HEK293 (cell line): ENCODE measurements around the gene RNF126.

ENCODE experiments used
- CTCF ChIA-PET: fragments of 350-600 bp; formaldehyde crosslinking; extraction: SDS; loops from one replicate; lab custom pipeline; 2021; ENCODE audit warnings: antibody characterized with exemption; lab: Yijun Ruan, JAX
- POLR2A ChIA-PET: fragments of 300-600 bp; formaldehyde crosslinking; extraction: SDS; loops from one replicate; lab custom pipeline; 2020; ENCODE audit warnings: antibody characterized with exemption, inconsistent platforms; lab: Yijun Ruan, JAX
- H3K27ac ChIP-seq: fragments of 200-500 bp; sonication (Bioruptor generic); 2 replicates; pipeline ENCODE4 v1.5.1; 2014; ENCODE audit warnings: low read depth, low read length, control low read depth, inconsistent platforms; ENCODE audit errors: extremely low read depth
- H3K36me3 ChIP-seq, 2 experiments: fragments of 200-500 bp in 1 of 2; sonication (Bioruptor generic) in 1 of 2; 1 replicate in 1 of 2; 2 replicates in 1 of 2; pipeline ENCODE4 v1.5.1; 2014 to 2017; ENCODE audit warnings: inconsistent platforms in 2 of 2, low read length in 2 of 2; ENCODE audit not compliant: control insufficient read depth in 2 of 2, insufficient read depth in 1 of 2
- H3K4me1 ChIP-seq: fragments of 200-500 bp; sonication (Bioruptor generic); 2 replicates; pipeline ENCODE4 v1.5.1; 2014; ENCODE audit warnings: mild to moderate bottlenecking, low read length, inconsistent platforms; ENCODE audit not compliant: control insufficient read depth, insufficient read depth
- H3K4me3 ChIP-seq: 2 replicates; pipeline ENCODE4 v1.5.1; 2011; ENCODE audit warnings: low read depth, mild to moderate bottlenecking, control low read depth, low read length, moderate library complexity
- H3K9me3 ChIP-seq: fragments of 200-500 bp; sonication (Bioruptor generic); 2 replicates; pipeline ENCODE4 v1.5.1; 2014; ENCODE audit warnings: low read depth, low read length, inconsistent platforms; ENCODE audit not compliant: control insufficient read depth, insufficient read depth
- KLF7 ChIP-seq: fragments of 450-650 bp; formaldehyde crosslinking; IDR thresholded peaks from 2 replicates; pipeline ENCODE4 v1.5.1; 2016; ENCODE audit warnings: missing biosample characterization, missing genetic modification characterization, borderline replicate concordance
- MEIS1 ChIP-seq: sonication (generic); formaldehyde crosslinking; IDR thresholded peaks from 2 replicates; pipeline ENCODE4 v1.8.1; 2022; ENCODE audit warnings: missing genetic modification reagents, mild to moderate bottlenecking, borderline replicate concordance
- MZF1 ChIP-seq: fragments of 450-650 bp; formaldehyde crosslinking; IDR thresholded peaks from 2 replicates; pipeline ENCODE4 v1.5.1; 2017; ENCODE audit warnings: missing biosample characterization, missing genetic modification characterization, borderline replicate concordance
- REST ChIP-seq: fragments of 450-650 bp; formaldehyde crosslinking; IDR thresholded peaks from 2 replicates; pipeline ENCODE4 v1.5.1; 2016; ENCODE audit warnings: missing biosample characterization, missing genetic modification characterization
- SCRT1 ChIP-seq: fragments of 450-650 bp; formaldehyde crosslinking; IDR thresholded peaks from 2 replicates; pipeline ENCODE4 v1.5.1; 2016; ENCODE audit warnings: missing biosample characterization, missing genetic modification characterization, borderline replicate concordance
- SCRT2 ChIP-seq: fragments of 450-650 bp; formaldehyde crosslinking; IDR thresholded peaks from 2 replicates; pipeline ENCODE4 v1.5.1; 2016; ENCODE audit warnings: missing biosample characterization, missing genetic modification characterization
- SETDB1 ChIP-seq: IDR thresholded peaks from one replicate; pipeline ENCODE4 v1.6.1; 2017; ENCODE audit warnings: mild to moderate bottlenecking, low read length, moderate library complexity, mixed read lengths; ENCODE audit not compliant: insufficient read length
- TRIM28 ChIP-seq: IDR thresholded peaks from 2 replicates; pipeline ENCODE4 v1.6.1; 2011; ENCODE audit warnings: low read length, control low read depth, borderline replicate concordance
- ZBTB20 ChIP-seq: fragments of 450-650 bp; formaldehyde crosslinking; IDR thresholded peaks from 2 replicates; pipeline ENCODE4 v1.5.1; 2016; ENCODE audit warnings: missing biosample characterization, missing genetic modification characterization
- ZNF112 ChIP-seq: fragments of 450-650 bp; formaldehyde crosslinking; IDR thresholded peaks from 2 replicates; pipeline ENCODE4 v1.5.0; 2017; ENCODE audit warnings: missing biosample characterization, missing genetic modification characterization
- ZNF132 ChIP-seq: fragments of 450-650 bp; formaldehyde crosslinking; IDR thresholded peaks from 2 replicates; pipeline ENCODE4 v1.5.1; 2017; ENCODE audit warnings: missing biosample characterization, missing genetic modification characterization, borderline replicate concordance
- ZNF138 ChIP-seq: fragments of 450-650 bp; formaldehyde crosslinking; IDR thresholded peaks from 2 replicates; pipeline ENCODE4 v1.5.1; 2016; ENCODE audit warnings: missing biosample characterization, missing genetic modification characterization, borderline replicate concordance
- ZNF157 ChIP-seq: fragments of 450-650 bp; formaldehyde crosslinking; IDR thresholded peaks from 2 replicates; pipeline ENCODE4 v1.5.1; 2016; ENCODE audit warnings: missing biosample characterization, missing genetic modification characterization
- ZNF18 ChIP-seq: fragments of 450-650 bp; formaldehyde crosslinking; IDR thresholded peaks from 2 replicates; pipeline ENCODE4 v1.5.1; 2016; ENCODE audit warnings: missing biosample characterization, missing genetic modification characterization
- ZNF280D ChIP-seq: fragments of 450-650 bp; formaldehyde crosslinking; IDR thresholded peaks from 2 replicates; pipeline ENCODE4 v1.5.1; 2016; ENCODE audit warnings: missing biosample characterization, missing genetic modification characterization
- ZNF302 ChIP-seq: fragments of 450-650 bp; formaldehyde crosslinking; IDR thresholded peaks from 2 replicates; pipeline ENCODE4 v1.5.1; 2016; ENCODE audit warnings: missing biosample characterization, missing genetic modification characterization, low read depth
- ZNF335 ChIP-seq: fragments of 450-650 bp; formaldehyde crosslinking; conservative IDR thresholded peaks from 2 replicates; pipeline ENCODE4 v1.5.1; 2016; ENCODE audit warnings: missing biosample characterization, missing genetic modification characterization
- ZNF394 ChIP-seq: fragments of 450-650 bp; formaldehyde crosslinking; IDR thresholded peaks from 2 replicates; pipeline ENCODE4 v1.5.1; 2016; ENCODE audit warnings: missing biosample characterization, missing genetic modification characterization, mild to moderate bottlenecking, moderate library complexity, borderline replicate concordance
- ZNF501 ChIP-seq: fragments of 450-650 bp; formaldehyde crosslinking; IDR thresholded peaks from 2 replicates; pipeline ENCODE4 v1.5.1; 2016; ENCODE audit warnings: missing biosample characterization, missing genetic modification characterization
- ZNF530 ChIP-seq: fragments of 450-650 bp; formaldehyde crosslinking; IDR thresholded peaks from 2 replicates; pipeline ENCODE4 v1.5.1; 2016; ENCODE audit warnings: low read depth, missing biosample characterization, missing genetic modification characterization
- ZNF548 ChIP-seq: fragments of 450-650 bp; formaldehyde crosslinking; IDR thresholded peaks from 2 replicates; pipeline ENCODE4 v1.5.1; 2016; ENCODE audit warnings: missing biosample characterization, missing genetic modification characterization
- ZXDB ChIP-seq: fragments of 450-650 bp; formaldehyde crosslinking; IDR thresholded peaks from 2 replicates; pipeline ENCODE4 v1.5.1; 2016; ENCODE audit warnings: missing biosample characterization, missing genetic modification characterization

RNF126 gene

GRCh38 chr19:694481-695351 lies 31.7 kb upstream of the RNF126 start:
- H3K36me3 ChIP-seq: no peaks in the 10 kb centered on the region
- POLR2A ChIA-PET: no interaction called here
- no peak overlapping the region for H3K4me3 ChIP-seq
- no peaks in the 10 kb centered on the region for H3K4me1 ChIP-seq
- H3K9me3 ChIP-seq: no peaks in the 10 kb centered on the region
- no peak for TF ChIP-seq ZNF501 (tag by site-specific recombination)
- TF ChIP-seq TRIM28: no peak
- TF ChIP-seq ZNF138 (tag by site-specific recombination): no peak
- TF ChIP-seq ZNF530: no peak
- TF ChIP-seq ZNF394 (tag by site-specific recombination): no peak
- TF ChIP-seq SCRT2 (tag by site-specific recombination): peak; percentile 92
- peak; percentile 98 for TF ChIP-seq SCRT1 (tag by site-specific recombination)
- TF ChIP-seq, all 188 proteins: peak for 2
- no peak overlapping the region for H3K27ac ChIP-seq
- CTCF ChIA-PET: no interaction called here

- Histone ChIP-seq H3K9me3 (no peaks in the 10 kb centered on the region), H3K27ac (no peak overlapping the region), H3K36me3 (no peaks in the 10 kb centered on the region), H3K4me3 (no peak overlapping the region), H3K4me1 (no peaks in the 10 kb centered on the region)
- POLR2A ChIA-PET: no interaction called here
- TF ChIP-seq KLF7 (no peak), REST (no peak), ZNF335 (no peak), ZNF302 (tag by site-specific recombination) (no peak), ZNF132 (no peak), MEIS1 (CRISPR knock-in tag) (no peak), ZXDB (tag by site-specific recombination) (no peak), ZNF18 (tag by site-specific recombination) (no peak), MZF1 (no peak), ZBTB20 (no peak), ZNF112 (tag by site-specific recombination) (no peak), ZNF280D (no peak), SETDB1 (no peak), ZNF548 (no peak), ZNF157 (tag by site-specific recombination) (no peak)
- CTCF ChIA-PET: interaction anchor here (0.6 to 1.0 kb wide), 2 partner anchors 9 to 18 kb away, joined by 3 read pairs; no protein-coding TSS in a partner anchor
Measured at GRCh38 chr19:690203-690602, 27.2 kb upstream of the RNF126 start.
